Astrocyte of the cerebellum (primary cell): ENCODE measurements around the gene SLC9A1.
A peak's percentile ranks its signal among the peaks of the same experiment; 100 is the strongest.

ENCODE experiments used
- DNase-seq: peaks from one replicate; pipeline ENCODE4 v3.0.0-alpha.2; 2011; ENCODE audit warnings: low read depth
- H3K4me3 ChIP-seq: 2 replicates; pipeline ENCODE4 v1.5.1; 2011; ENCODE audit warnings: mild to moderate bottlenecking, low read depth, low read length, moderate library complexity
- in situ Hi-C: cut with HindIII; loops from 2 replicates; pipeline ENCODE4 v1.10.0; 2017; ENCODE audit warnings: low sequenced_read_pairs
- TF ChIP-seq, protein P1 (sequence below): IDR thresholded peaks from 2 replicates; pipeline ENCODE4 v1.5.1; 2012; ENCODE audit warnings: low read length, low read depth, moderate library complexity, mild to moderate bottlenecking; ENCODE audit errors: missing control alignments

The SLC9A1 gene

DNA sequence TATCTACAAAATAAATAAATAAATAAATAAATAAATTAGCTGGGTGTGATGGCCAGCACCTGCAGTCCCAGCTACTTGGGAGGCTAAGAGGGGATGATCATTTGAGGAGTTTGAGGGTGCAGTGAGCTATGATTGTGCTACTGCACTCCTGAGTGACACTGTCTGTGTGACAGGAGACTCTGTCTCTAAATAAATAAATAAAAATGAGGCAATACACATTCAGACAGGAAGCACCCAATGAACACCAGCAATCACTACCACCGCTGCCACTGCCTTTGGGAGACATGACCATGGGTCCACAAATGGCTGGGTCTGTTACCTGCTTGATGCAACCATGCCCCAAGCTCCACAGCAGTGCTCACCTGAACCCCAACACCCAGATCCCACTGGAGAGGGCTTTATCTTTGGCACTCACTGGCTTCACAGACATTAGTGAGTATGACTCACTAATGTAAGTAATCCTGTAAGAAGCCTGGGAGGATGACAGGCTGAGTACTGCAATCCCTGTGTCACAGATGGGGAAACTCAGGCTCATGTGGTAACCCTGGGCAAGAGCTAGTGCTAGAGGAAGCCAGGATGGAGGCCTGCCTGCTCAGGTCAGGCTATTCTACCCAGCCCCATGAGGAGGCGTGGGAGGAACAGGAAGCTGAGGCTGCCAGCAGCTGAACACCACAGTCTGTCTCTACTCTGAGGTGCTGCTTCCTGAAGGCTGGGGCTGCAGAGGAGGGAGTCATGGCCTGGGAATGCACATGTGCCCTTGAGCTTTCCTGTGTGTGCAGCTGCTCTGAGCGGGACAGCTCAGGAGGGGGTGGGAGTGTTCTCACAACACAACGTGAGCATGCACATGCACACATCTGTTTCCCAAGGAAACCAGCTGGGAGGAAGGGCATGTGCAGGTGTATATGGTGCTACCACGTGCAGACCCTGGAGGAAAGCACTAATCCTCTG lies 43.0 kb downstream of the SLC9A1 start:
- in situ Hi-C loops, result no loop called here
- DNase-seq, result peak; percentile 81
- H3K4me3 ChIP-seq, result no peak overlapping the region
- TF ChIP-seq, protein P1, sequence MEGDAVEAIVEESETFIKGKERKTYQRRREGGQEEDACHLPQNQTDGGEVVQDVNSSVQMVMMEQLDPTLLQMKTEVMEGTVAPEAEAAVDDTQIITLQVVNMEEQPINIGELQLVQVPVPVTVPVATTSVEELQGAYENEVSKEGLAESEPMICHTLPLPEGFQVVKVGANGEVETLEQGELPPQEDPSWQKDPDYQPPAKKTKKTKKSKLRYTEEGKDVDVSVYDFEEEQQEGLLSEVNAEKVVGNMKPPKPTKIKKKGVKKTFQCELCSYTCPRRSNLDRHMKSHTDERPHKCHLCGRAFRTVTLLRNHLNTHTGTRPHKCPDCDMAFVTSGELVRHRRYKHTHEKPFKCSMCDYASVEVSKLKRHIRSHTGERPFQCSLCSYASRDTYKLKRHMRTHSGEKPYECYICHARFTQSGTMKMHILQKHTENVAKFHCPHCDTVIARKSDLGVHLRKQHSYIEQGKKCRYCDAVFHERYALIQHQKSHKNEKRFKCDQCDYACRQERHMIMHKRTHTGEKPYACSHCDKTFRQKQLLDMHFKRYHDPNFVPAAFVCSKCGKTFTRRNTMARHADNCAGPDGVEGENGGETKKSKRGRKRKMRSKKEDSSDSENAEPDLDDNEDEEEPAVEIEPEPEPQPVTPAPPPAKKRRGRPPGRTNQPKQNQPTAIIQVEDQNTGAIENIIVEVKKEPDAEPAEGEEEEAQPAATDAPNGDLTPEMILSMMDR, result peak; percentile 49

- in situ Hi-C loops, result no loop called here
- no peak for DNase-seq
Measured at GRCh38 chr1:27109103-27109822, 45.7 kb downstream of the SLC9A1 start.

GRCh38 chr1:27108588-27108987 lies 46.3 kb downstream of the SLC9A1 start:
- in situ Hi-C loops, result no loop called here
- no peak for DNase-seq
- H3K4me3 ChIP-seq, result no peak overlapping the region
- TF ChIP-seq, protein P1, result no peak

More at GRCh38 chr1:27109103-27109822, 45.7 kb downstream of the SLC9A1 start:
- TF ChIP-seq, protein P1, result no peak
- H3K4me3 ChIP-seq, result no peak overlapping the region

DNA sequence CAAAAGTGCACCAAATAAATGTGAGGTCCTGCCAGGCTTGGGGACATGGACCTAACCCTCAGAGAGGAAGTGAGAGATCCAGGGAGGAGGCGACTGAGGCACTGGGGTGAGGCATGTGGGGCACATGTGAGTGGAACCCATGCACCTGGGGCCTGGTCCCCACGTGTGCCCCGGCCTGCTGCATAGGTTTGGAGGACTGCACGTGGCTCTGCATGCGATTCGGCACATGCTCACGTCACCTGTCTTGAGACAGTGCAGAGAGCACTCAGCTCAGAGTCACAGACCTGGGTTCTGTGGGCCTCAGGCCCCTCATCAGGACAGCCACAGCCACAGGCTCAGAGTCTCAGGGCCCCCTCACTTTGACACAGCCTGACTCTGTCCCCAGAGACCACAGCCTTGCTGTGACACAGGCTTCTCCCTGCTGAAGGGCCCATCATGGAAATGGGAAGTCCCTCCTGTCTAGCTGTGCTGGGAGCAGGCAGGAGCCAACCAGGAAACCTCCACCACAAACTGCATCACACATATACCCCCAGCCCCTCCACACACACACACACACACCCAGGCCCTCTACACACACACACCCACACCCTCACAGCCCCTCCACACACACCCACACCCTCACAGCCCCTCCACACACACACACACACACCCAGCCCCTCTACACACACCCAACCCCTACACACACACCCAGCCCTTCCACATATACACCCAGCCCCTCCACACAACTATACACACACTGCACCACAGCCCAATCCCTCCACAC lies 48.2 kb downstream of the SLC9A1 start:
- H3K4me3 ChIP-seq, result no peak overlapping the region
- no peak for DNase-seq
- TF ChIP-seq, protein P1, result no peak
- in situ Hi-C loops, result no loop called here

- TF ChIP-seq, protein P1, result no peak
- no peak for DNase-seq
- no peak overlapping the region for H3K4me3 ChIP-seq
- in situ Hi-C loops, result no loop called here
Measured at GRCh38 chr1:27105018-27105417, 49.9 kb downstream of the SLC9A1 start.

GRCh38 chr1:27103498-27103897 lies 51.4 kb downstream of the SLC9A1 start:
- no peak overlapping the region for H3K4me3 ChIP-seq
- TF ChIP-seq, protein P1, result no peak
- DNase-seq, result no peak
- in situ Hi-C loops, result no loop called here
